Vagina (tissue), 2 donors: ENCODE data around the gene CAPZB. TPM values are rescaled to one million over a fixed set of nuclear protein-coding genes. Genes with fewer than 3 reads are reported as not detected.
"Not testable (repeated sequence)": the region's sequence is repeated elsewhere in the genome, so short reads cannot be mapped to it uniquely, and the experiment has no call there.

Source experiments
- DNase-seq, 2 donors: peaks; one replicate each; pipeline ENCODE4 v3.0.0-alpha.2; 2017; ENCODE audit errors: extremely low spot score in 2 of 2
- H3K27ac ChIP-seq: fragments of 200-600 bp; sonication (generic); one replicate; pipeline ENCODE4 v1.5.1; 2019
- H3K27me3 ChIP-seq: fragments of 200-600 bp; sonication (generic); one replicate; pipeline ENCODE4 v1.5.1; 2019
- H3K36me3 ChIP-seq, 2 donors: fragments of 200-600 bp; sonication (generic); one replicate each; pipeline ENCODE4 v1.5.1; 2017 to 2019
- H3K4me1 ChIP-seq: fragments of 200-600 bp; sonication (generic); one replicate; pipeline ENCODE4 v1.5.1; 2019
- H3K4me3 ChIP-seq, 2 donors: fragments of 200-600 bp; sonication (generic); 1 replicate in 1 of 2; 2 replicates in 1 of 2; pipeline ENCODE4 v1.5.1; 2016 to 2019
- H3K9me3 ChIP-seq: fragments of 200-600 bp; sonication (generic); one replicate; pipeline ENCODE4 v1.5.1; 2019
- CTCF ChIP-seq, 3 experiments: fragments of 450-650 bp in 2 of 3; fragments of 200-600 bp in 1 of 3; sonication (generic) in 1 of 3; IDR thresholded peaks; one replicate each; pipeline ENCODE4 v1.5.1; 2017 to 2019; ENCODE audit warnings: antibody characterized with exemption in 3 of 3, mild to moderate bottlenecking in 2 of 3, moderate library complexity in 2 of 3
- POLR2A ChIP-seq, 2 donors: fragments of 450-650 bp; IDR thresholded peaks; one replicate each; pipeline ENCODE4 v1.6.1; 2017; ENCODE audit warnings: antibody characterized with exemption in 2 of 2, mild to moderate bottlenecking in 2 of 2, moderate library complexity in 2 of 2
- POLR2AphosphoS5 ChIP-seq, 2 donors: sonication (generic); formaldehyde crosslinking; IDR thresholded peaks; one replicate each; pipeline ENCODE4 v1.9.0; 2017; ENCODE audit warnings: antibody characterized with exemption in 2 of 2, mild to moderate bottlenecking in 2 of 2, low read depth in 1 of 2; ENCODE audit not compliant: insufficient read depth in 1 of 2
- intact Hi-C: fragments of 100-400 bp; cut with DNase I; formaldehyde crosslinking; loops from one replicate; pipeline ENCODE4 v1.15.1; 2023
- total RNA-seq: library from RNA; depleted of rRNA; stranded (reverse); fragments of >200 nt; gene quantifications from one replicate; pipeline ENCODE4 v1.2.3, GENCODE V29; 2016

CAPZB gene
- total RNA-seq, 1 donor from 2014 or later = 152 TPM

DNA sequence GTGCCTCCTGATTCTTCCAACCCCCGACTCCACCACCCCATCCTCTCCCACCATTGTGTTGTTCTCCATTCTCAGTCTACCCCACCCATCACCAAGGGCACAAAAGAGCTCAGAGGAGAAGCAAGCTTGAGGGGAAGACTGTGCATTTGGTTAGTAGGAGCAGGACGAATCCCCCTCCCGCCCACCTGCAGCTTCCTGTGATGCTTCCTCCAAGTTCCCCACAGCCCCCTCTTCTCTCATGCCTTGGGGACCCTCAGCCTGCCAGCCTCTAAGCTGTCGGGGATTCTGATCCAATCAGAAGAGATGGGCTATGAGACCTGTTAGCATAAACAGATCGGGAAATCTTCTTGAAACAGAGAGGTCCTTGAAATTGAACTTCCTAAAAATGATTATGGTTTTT lies 22.2 kb upstream of the CAPZB start:
- TF ChIP-seq CTCF (IDR thresholded peaks at IDR 0.05) = no peak
- no peak for TF ChIP-seq POLR2AphosphoS5 (IDR thresholded peaks at IDR 0.05; ENCODE audit: insufficient read depth in 1 of 2, low read depth in 1 of 2)
- TF ChIP-seq POLR2A (IDR thresholded peaks at IDR 0.05) = no peak
- no peak for DNase-seq
- peaks cover 33% of the 10 kb centered on the region for H3K4me1 ChIP-seq
- intact Hi-C loops = no loop called here
- H3K27ac ChIP-seq = peak overlapping the region; percentile 68
- no peaks in the 10 kb centered on the region for H3K9me3 ChIP-seq
- H3K4me3 ChIP-seq = no peak overlapping the region
- H3K36me3 ChIP-seq = no peaks in the 10 kb centered on the region
- H3K27me3 ChIP-seq = no peaks in the 10 kb centered on the region

DNA sequence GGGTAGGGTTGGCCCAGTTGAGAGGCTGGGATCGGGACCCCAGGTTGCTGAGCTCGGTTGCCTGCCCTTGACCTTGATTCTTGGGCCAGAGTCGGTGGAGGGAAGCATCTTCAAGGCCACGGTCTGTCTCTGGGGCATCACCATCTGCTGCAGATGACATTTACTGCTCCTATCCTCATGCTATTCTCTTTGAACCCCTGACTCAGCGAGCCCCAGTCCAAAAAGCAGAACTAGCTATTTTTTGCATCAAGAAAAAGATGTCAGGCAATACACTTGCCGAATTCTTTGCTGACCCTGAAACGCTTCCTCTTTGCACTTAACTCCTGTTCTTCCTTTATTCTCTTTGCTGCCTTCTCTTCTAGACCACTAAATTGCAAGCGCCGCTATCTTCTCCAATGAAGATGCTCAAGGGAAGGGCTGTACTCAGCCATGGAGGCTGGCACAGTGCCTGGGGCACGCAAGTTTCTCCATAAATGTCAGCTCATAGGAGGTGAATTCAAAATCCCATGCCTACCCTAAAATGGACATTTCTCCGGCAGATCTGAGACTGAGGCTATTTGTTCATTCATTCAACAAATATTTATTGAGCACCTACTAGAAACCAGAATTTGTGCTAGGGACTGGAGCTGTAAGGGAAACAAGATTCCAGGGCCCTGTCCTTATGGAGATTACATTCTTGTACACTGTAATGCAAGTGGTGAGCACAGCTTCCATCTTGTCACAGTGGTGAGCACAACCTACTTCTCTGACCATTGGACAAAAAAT lies 20.5 kb upstream of the CAPZB start:
- no peaks in the 10 kb centered on the region for H3K27me3 ChIP-seq
- no peaks in the 10 kb centered on the region for H3K36me3 ChIP-seq
- TF ChIP-seq POLR2A (IDR thresholded peaks at IDR 0.05) (no peak), CTCF (IDR thresholded peaks at IDR 0.05) (no peak), POLR2AphosphoS5 (IDR thresholded peaks at IDR 0.05; ENCODE audit: insufficient read depth in 1 of 2, low read depth in 1 of 2) (peak in 1 of 2 donors; percentile 31)
- H3K27ac ChIP-seq = peak overlapping the region; percentile 68
- no peak overlapping the region for H3K4me3 ChIP-seq
- intact Hi-C loops = loop anchor here (1.0 kb wide), 1 partner anchor 8 kb away; no protein-coding TSS in a partner anchor
- H3K4me1 ChIP-seq = peaks cover 33% of the 10 kb centered on the region
- no peak for DNase-seq
- H3K9me3 ChIP-seq = no peaks in the 10 kb centered on the region

DNA sequence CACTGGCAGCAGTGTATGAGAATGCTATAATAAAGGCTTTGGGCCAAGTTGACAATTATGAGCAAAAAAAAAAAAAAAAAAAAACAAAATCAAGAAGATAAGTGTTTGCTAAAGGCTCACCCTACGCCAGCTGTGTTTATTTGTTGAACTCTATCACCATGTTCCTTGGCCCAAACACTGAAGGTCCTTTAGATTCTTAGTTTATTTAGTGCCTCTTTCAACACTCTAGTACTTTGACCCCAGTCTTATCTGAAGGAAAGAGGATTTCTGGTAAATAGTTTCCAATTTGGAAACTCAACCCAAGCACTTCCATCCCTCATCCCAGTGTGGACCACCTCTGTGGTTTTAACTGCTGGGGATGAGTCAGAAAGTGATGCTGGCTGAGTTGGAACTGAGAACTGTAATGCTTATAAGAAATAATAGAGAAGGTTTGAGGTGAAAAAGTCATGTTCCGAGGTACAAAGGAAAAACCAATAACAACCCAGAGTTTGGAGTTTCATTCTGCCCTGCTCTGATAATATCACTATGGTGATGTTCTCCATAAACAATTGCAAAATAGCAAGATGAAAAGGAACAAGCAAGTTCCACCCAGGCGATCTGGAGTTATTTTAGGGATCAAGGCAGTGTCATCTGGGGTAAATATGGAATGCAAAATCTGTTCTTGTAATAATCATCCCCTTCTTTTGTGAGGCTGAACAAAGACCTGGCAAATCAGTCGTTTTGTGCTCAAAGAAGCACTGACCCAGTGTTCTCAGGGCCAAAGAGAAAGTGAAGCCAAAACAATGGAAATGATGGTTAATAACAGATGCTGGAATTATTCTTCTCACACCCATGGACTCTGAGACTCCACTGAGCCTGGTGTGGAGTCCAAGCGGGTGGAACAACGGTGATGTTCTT lies 19.7 kb upstream of the CAPZB start:
- intact Hi-C loops = no loop called here
- no peak overlapping the region for H3K4me3 ChIP-seq
- peaks cover 33% of the 10 kb centered on the region for H3K4me1 ChIP-seq
- no peaks in the 10 kb centered on the region for H3K27me3 ChIP-seq
- no peak for DNase-seq
- no peaks in the 10 kb centered on the region for H3K36me3 ChIP-seq
- H3K27ac ChIP-seq = peak overlapping the region; percentile 68
- peak in 1 of 2 donors; percentile 61 for TF ChIP-seq POLR2AphosphoS5 (IDR thresholded peaks at IDR 0.05; ENCODE audit: insufficient read depth in 1 of 2, low read depth in 1 of 2)
- no peak for TF ChIP-seq CTCF (IDR thresholded peaks at IDR 0.05)
- no peaks in the 10 kb centered on the region for H3K9me3 ChIP-seq

- intact Hi-C loops = not testable (repeated sequence)
Observed at GRCh38 chr1:19502284-19502683, 16.9 kb upstream of the CAPZB start.

GRCh38 chr1:19499887-19500286 lies 14.5 kb upstream of the CAPZB start:
- H3K4me3 ChIP-seq, H3K36me3 ChIP-seq, intact Hi-C loops, H3K27ac ChIP-seq, H3K9me3 ChIP-seq, DNase-seq, H3K27me3 ChIP-seq: not testable (repeated sequence)
- H3K4me1 ChIP-seq = peaks cover 20% of the 10 kb centered on the region

More at GRCh38 chr1:19502284-19502683, 16.9 kb upstream of the CAPZB start:
- H3K4me1 ChIP-seq = peaks cover 19% of the 10 kb centered on the region
- not testable (repeated sequence) for H3K27ac ChIP-seq, H3K27me3 ChIP-seq, H3K36me3 ChIP-seq, DNase-seq, H3K9me3 ChIP-seq, H3K4me3 ChIP-seq

DNA sequence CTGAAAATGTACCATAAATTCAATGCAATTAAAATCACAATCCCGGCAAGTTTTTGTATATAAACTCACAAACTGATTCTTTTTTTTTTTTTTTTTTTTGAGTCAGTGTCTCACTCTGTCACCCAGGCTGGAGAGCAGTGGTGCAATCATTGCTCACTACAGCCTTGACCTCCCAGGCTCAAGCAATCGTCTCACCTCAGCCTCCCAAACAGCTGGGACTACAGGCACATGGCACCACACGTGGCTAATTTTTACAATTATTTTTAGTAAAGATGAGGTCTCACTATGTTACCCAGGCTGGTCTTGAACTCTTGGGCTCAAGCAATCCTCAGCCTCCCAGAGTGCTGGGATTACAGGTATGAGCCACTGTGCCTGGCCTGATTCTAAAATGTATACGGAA lies 12.1 kb upstream of the CAPZB start:
- peaks cover 17% of the 10 kb centered on the region for H3K4me1 ChIP-seq
- intact Hi-C loops, H3K4me3 ChIP-seq, H3K27ac ChIP-seq, H3K9me3 ChIP-seq, H3K27me3 ChIP-seq, H3K36me3 ChIP-seq, DNase-seq: not testable (repeated sequence)
